CD4-positive, alpha-beta T cell treated with Interleukin-2 at 100 ng/mL for 4 hours (primary cell): Measurements from ENCODE around the gene ZMYM2.
"Not testable (repeated sequence)": the region's sequence is repeated elsewhere in the genome, so short reads cannot be mapped to it uniquely, and the experiment has no call there.

Source experiments
- DNase-seq: peaks from one replicate; pipeline ENCODE4 v3.0.0-alpha.2; 2020; ENCODE audit warnings: low spot score

Gene ZMYM2

DNA sequence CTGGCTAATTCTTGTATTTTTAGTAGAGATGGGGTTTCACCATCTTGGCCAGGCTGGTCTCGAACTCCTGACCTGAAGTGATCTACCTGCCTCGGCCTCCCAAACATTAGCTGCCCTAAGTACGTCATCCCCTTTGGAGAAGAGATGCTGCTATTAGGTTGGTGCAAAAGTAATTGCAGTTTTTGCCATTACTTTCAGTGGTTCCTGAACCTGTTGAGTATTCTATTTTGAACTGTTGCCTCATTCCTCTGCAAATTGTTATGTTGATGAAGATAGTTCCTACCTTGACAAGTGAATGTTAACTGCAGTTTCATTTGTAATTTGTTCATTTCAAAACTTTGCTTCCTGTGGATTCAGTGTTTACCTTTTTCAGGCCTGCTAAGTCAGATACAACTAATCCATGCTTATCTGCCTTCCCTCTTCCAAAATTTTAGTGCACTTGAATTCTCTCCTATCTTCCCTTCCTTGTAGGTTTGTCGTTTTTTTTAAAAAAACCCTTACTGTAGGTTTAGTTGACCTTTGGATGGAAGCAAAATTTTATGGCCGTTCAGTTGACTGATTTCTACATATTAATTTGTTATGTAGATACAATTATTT is 24.0 kb downstream of the ZMYM2 start:
- no peak for DNase-seq

- DNase-seq: peak; percentile 57
These were observed 26.1 kb downstream of the ZMYM2 start for GRCh38 chr13:19984430-19985218.

GRCh38 chr13:19985219-19985556 is 26.7 kb downstream of the ZMYM2 start:
- DNase-seq: no peak

- DNase-seq: no peak
These were observed 33.0 kb downstream of the ZMYM2 start for GRCh38 chr13:19991531-19991930.

- no peak for DNase-seq
These were observed 34.5 kb downstream of the ZMYM2 start for GRCh38 chr13:19993024-19993423.

DNA sequence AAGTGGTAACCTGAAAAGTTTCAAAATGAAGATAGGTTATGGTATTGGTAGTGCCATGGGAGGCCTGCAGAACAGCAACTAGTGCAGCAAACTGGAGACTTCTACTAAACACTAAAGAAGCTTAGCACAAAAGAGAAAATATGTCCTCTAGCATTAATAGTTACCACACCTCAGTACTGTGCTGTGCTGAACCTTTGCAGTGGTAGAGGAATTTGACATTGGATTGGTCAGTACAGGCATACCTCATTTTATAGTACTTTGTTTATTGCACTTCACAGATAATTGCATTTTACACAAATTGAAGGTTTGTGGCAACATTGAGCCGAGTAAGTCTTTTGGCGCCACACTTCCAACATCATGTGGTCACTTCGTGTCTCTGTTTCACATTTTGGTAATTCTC is 40.4 kb downstream of the ZMYM2 start:
- DNase-seq: no peak

GRCh38 chr13:20000062-20000552 is 41.6 kb downstream of the ZMYM2 start:
- DNase-seq: no peak

DNA sequence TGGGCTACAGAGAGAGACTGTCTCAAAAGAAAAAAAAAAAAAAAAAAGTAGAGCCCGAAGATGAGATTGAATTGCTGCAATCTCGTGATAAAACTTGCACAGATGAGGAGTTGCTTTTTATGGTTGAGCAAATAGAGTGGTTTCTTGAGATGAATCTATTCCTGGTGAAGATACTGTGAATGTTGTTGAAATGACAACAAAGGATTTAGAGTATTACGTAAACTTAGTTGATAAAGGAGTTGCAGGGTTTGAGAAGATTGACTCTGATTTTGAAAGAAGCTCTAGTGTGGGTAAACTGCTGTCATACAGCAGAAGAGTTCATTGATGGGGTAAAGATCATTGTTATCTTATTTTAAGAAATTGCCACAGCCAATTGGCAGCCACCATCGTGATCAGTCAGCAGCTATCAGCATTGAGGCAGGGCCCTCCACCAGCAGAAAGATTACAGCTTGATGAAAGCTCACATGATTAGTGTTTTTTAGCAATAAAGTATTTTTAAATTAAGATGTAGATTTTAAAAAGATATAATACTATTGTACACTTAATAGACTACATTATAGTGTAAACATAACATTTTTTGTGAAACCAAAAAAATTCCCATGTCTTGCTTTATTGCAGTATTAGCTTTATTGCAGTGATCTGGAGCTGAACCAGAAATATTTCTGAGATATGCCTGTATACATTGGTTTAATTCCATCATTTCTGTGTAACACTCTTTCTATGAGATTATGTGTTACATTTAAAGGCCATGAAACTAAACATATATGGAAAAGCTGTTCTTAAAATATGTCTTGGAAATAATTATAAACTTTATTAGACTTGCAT is 43.1 kb downstream of the ZMYM2 start:
- no peak for DNase-seq

GRCh38 chr13:20002787-20003186 is 44.3 kb downstream of the ZMYM2 start:
- DNase-seq: no peak

GRCh38 chr13:20006206-20006605 is 47.7 kb downstream of the ZMYM2 start:
- no peak for DNase-seq

GRCh38 chr13:20015763-20016162 is 57.2 kb downstream of the ZMYM2 start:
- DNase-seq: no peak

GRCh38 chr13:20016649-20017364 is 58.3 kb downstream of the ZMYM2 start:
- DNase-seq: no peak

GRCh38 chr13:20017365-20017711 is 58.8 kb downstream of the ZMYM2 start:
- DNase-seq: no peak

DNA sequence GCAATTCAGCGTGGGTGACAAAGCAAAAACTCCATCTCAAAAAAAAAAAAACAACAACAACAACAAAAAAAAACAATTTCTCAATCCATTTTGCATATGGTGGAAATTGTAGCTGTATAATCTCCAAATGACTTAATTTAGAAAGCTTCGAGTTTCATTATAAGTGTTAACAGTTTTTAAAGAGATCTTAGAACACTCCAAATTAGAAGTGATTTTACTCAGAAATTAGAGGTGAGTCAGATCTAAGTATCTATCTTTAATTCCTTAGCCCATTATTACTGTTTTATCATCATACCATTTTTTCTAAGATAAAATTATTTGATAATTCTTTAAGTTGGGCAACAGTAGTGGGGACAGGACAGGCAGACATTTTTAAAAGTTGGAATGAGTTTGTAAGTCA is 60.5 kb downstream of the ZMYM2 start:
- DNase-seq: no peak

DNA sequence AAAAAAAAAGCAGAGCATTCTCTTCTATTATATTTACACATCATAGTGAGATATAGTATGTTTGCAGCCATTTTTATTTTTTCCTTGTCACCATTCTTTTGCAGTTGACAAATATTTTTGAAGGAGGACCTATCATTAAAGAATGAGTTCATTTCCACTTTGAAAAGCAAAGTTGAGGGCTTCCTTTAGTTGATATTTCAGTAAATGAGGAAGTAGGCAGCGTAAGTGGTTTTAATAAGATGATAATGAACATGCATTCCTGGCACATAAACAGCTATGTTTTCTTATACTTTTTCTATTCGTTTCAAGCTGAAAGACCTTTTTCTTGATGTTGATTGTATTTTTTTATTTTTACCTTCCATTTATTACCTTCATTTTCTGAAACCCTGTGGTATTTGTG is 66.2 kb downstream of the ZMYM2 start:
- no peak for DNase-seq

DNA sequence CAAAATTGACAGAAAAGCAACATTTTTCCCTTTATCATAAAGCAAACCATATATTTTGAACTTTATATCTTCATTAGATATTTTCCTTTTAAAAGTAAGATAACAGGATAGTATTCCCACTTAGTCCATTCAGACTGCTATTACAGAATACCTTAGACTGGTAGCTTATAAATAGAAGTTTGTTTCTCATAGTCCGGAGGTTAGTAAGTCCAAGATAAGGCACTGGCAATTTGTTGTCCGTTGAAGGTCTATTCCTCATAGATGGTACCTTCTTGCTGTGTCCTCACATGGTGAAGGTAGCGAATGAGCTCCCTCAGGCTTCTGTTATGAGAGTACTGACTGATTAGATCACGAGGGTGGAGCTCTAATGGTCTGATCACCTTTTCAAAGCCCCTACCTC is 70.4 kb downstream of the ZMYM2 start:
- no peak for DNase-seq

GRCh38 chr13:20033486-20033885 is 75.0 kb downstream of the ZMYM2 start:
- DNase-seq: no peak

DNA sequence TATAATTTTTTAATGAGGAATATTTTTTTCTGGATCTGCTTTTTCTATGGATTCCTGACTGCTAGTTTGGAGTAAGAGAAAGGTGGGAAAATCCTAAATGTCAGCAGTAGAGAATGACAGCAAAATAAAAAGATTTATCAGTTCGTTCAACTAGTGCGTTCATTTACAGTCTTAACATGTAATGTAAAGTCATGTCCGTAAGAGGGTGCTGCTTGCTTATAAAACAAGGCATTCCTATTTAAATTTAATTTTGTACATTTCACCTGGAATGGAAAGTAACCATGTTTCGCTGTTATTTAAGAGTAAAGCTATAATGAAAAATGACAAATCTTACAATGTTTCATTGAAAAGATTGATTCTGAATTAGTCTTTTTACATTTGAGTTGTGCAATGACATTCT is 76.6 kb downstream of the ZMYM2 start:
- no peak for DNase-seq

- DNase-seq: no peak
These were observed 79.4 kb downstream of the ZMYM2 start for GRCh38 chr13:20037908-20038307.

DNA sequence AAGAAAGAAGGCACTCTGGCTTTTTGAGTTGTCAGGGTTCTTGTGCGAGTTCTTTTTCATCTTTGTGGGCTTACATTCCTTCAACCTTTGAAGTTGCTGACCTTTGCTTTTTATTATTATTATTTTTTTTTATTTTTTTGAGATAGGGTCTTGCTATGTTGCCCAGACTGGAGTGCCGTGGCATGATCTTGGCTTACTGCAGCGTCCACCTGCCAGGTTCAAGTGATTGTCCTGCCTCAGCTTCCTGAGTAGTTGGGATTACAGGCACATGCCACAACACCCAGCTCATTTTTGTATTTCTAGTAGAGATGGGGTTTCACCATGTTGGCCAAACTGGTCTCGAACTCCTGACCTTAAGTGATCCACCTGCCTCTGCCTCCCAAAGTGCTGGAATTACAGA is 84.1 kb downstream of the ZMYM2 start:
- DNase-seq: not testable (repeated sequence)

DNA sequence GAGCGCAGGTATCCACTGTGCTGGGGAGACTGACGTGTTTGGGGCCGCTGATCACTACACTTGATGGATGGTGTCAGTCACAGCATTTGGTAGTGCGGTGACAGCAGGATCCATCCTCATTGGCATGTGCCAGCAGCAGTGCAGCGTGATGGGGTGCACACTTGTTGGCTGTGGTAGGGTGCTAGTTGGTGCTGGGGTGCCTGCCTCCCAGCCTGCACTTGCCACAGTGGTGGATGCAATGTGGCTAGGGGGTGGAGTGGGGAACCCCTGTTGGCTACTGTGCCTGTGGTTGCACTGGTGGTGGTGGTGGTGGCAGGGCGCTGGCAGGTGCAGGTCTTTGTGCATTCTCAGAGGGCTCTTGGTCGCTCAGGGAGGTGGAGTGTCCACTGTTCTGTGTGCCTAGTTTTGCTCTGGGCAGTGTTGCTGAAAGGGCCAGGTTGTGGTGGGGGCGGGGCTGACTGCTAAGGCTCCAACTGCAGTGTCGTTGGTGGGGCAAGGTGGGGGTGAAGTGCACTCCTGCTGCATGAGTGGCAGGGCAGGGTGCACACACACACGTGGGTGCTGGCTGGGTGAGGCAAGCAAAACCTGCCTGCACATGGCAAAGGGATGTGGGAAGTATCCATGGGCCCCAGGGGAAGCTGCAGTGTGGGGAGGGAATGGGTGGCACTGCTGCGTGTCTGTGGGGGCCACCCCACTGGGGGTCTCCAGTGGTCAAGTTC is 84.8 kb downstream of the ZMYM2 start:
- DNase-seq: no peak

- no peak for DNase-seq
These were observed 85.6 kb downstream of the ZMYM2 start for GRCh38 chr13:20044086-20044485.
